Adrenal gland (tissue), 5 donors: ENCODE data around the gene ZRANB3.

Experiments used
- CTCF ChIP-seq, 6 experiments: fragments of 450-650 bp in 4 of 6; fragments of 200-600 bp in 2 of 6; sonication (generic) in 1 of 6; IDR thresholded peaks; 1 replicate in 5 of 6; 2 replicates in 1 of 6; pipeline versions ENCODE4 v1.5.1 to v1.8.0; 2016 to 2021; ENCODE audit warnings: antibody characterized with exemption in 6 of 6, mild to moderate bottlenecking in 2 of 6, moderate library complexity in 1 of 6
- POLR2A ChIP-seq, 2 donors: fragments of 450-650 bp; IDR thresholded peaks; one replicate each; pipeline ENCODE4 v1.6.1; 2017; ENCODE audit warnings: antibody characterized with exemption in 2 of 2, mild to moderate bottlenecking in 2 of 2, moderate library complexity in 1 of 2
- donor health status: DM: no; HTN: no; CAD: no.

GRCh38 chr2:135252805-135253458 is 278.1 kb downstream of the ZRANB3 start:
- TF ChIP-seq CTCF (IDR thresholded peaks at IDR 0.05) = no peak
- TF ChIP-seq POLR2A (IDR thresholded peaks at IDR 0.05) = no peak
